CD4-positive, CD25-positive, alpha-beta regulatory T cell (primary cell): ENCODE measurements around the gene OR2J3. TPM values are rescaled to one million over a fixed set of nuclear protein-coding genes. Genes with fewer than 3 reads are reported as not detected.
"Not testable (repeated sequence)": the region's sequence is repeated elsewhere in the genome, so short reads cannot be mapped to it uniquely, and the experiment has no call there.

Experiments used
- ATAC-seq, 2 donors: fragments of 150-1000 bp; cut with Tn5 transposase; one replicate each; pipeline ENCODE4 v1.10.0; 2021; ENCODE audit warnings: low read depth in 2 of 2, moderate number of reproducible peaks in 2 of 2, moderate library complexity in 1 of 2
- DNase-seq, 3 donors: peaks; one replicate each; pipeline versions ENCODE4 v3.0.0 to v3.0.0-alpha.2; 2012 to 2022; ENCODE audit warnings: mixed read lengths in 1 of 3
- H3K27ac ChIP-seq: one replicate; pipeline ENCODE4 v1.7.0; 2013; ENCODE audit warnings: mild to moderate bottlenecking, low read length; ENCODE audit not compliant: insufficient read depth, poor library complexity, severe bottlenecking
- H3K27me3 ChIP-seq: one replicate; pipeline ENCODE4 v1.7.0; 2013; ENCODE audit warnings: low read length; ENCODE audit not compliant: control insufficient read depth, insufficient read depth
- H3K36me3 ChIP-seq: one replicate; pipeline ENCODE4 v1.7.0; 2013; ENCODE audit warnings: mild to moderate bottlenecking, low read length, moderate library complexity; ENCODE audit not compliant: control insufficient read depth, insufficient read depth
- H3K4me1 ChIP-seq: 2 replicates; pipeline ENCODE4 v1.7.0; 2013; ENCODE audit warnings: mild to moderate bottlenecking, low read length; ENCODE audit not compliant: insufficient read depth, control insufficient read depth, poor library complexity, severe bottlenecking
- H3K4me3 ChIP-seq: one replicate; pipeline ENCODE4 v1.7.0; 2013; ENCODE audit warnings: low read depth, mild to moderate bottlenecking, low read length, moderate library complexity
- H3K9me3 ChIP-seq, 2 experiments: 1 replicate in 1 of 2; 2 replicates in 1 of 2; pipeline ENCODE4 v1.7.0; 2013; ENCODE audit warnings: low read length in 2 of 2, mild to moderate bottlenecking in 1 of 2, moderate library complexity in 1 of 2; ENCODE audit not compliant: control insufficient read depth in 2 of 2
- H3K27ac Mint-ChIP-seq, 3 donors: one replicate each; pipeline ENCODE4 v1.8.0; 2020 to 2022; ENCODE audit warnings: mild to moderate bottlenecking in 3 of 3, mixed read lengths in 3 of 3, moderate library complexity in 2 of 3
- H3K27me3 Mint-ChIP-seq: one replicate; pipeline ENCODE4 v1.8.0; 2022; ENCODE audit warnings: mild to moderate bottlenecking, mixed read lengths
- H3K36me3 Mint-ChIP-seq: one replicate; pipeline ENCODE4 v1.8.0; 2020; ENCODE audit warnings: mixed read lengths
- H3K4me1 Mint-ChIP-seq, 4 donors: one replicate each; pipeline ENCODE4 v1.8.0; 2020 to 2022; ENCODE audit warnings: mixed read lengths in 4 of 4, mild to moderate bottlenecking in 1 of 4
- H3K4me3 Mint-ChIP-seq, 4 donors: one replicate each; pipeline ENCODE4 v1.8.0; 2020 to 2022; ENCODE audit warnings: mild to moderate bottlenecking in 4 of 4, mixed read lengths in 4 of 4, moderate library complexity in 3 of 4
- H3K9me3 Mint-ChIP-seq, 7 donors: one replicate each; pipeline ENCODE4 v1.8.0; 2020 to 2022; ENCODE audit warnings: mixed read lengths in 7 of 7, mild to moderate bottlenecking in 3 of 7, moderate library complexity in 2 of 7
- polyA plus RNA-seq, 4 donors: library from polyadenylated mRNA; unstranded; fragments of 300-500 nt; fragmentation: Illumina TruSeq; gene quantifications; one replicate each; pipeline ENCODE4 v1.2.3, GENCODE V29; 2021
- total RNA-seq: library from RNA; stranded (reverse); gene quantifications from one replicate; pipeline ENCODE4 v1.2.3, GENCODE V29; 2022

OR2J3 gene
- total and polyA plus RNA-seq, 5 donors from 2014 or later, result not detected

DNA sequence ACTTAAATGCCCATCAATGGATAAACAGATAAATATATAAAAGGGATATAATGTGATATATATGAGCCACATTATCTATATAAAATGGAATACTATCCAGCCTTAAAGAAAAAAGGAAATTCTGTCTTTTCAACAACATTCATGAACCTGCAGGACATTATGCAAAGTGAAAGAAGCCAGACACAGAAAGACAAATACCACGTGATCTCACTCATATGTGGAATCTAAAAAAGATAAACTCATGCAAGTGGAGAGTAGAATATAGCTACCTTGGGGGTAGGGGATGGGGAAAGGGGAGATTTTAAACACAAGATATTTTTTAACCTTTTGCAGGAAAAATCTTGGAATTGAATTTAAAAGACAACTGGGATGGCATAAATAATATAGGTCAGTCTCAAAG is 10.1 kb upstream of the OR2J3 start:
- no peak overlapping the region for H3K27ac Mint-ChIP-seq
- no peaks in the 10 kb centered on the region for H3K9me3 ChIP-seq
- H3K36me3 Mint-ChIP-seq, result no peaks in the 10 kb centered on the region
- peaks cover 15% of the 10 kb centered on the region for H3K27me3 Mint-ChIP-seq
- H3K4me1 Mint-ChIP-seq, result no peaks in the 10 kb centered on the region
- DNase-seq (no peak), ATAC-seq (no peak)
- H3K4me1 ChIP-seq, result no peaks in the 10 kb centered on the region
- H3K4me3 ChIP-seq, result no peak overlapping the region
- H3K36me3 ChIP-seq, result no peaks in the 10 kb centered on the region
- peaks cover 3% of the 10 kb centered on the region for H3K27me3 ChIP-seq
- H3K9me3 Mint-ChIP-seq, result peaks cover 0 to 2% (median 0%) of the 10 kb centered on the region in 7 donors
- H3K27ac ChIP-seq, result no peak overlapping the region
- H3K4me3 Mint-ChIP-seq, result no peak overlapping the region

- Histone ChIP-seq H3K9me3 (no peaks in the 10 kb centered on the region), H3K36me3 (no peaks in the 10 kb centered on the region), H3K27ac (no peak within 1 kb of the TSS), H3K4me1 (no peaks in the 10 kb centered on the region), H3K4me3 (no peak within 1 kb of the TSS), H3K27me3 (no peaks in the 10 kb centered on the region)
- no peaks in the 10 kb centered on the region for H3K4me1 Mint-ChIP-seq
- no peaks in the 10 kb centered on the region for H3K36me3 Mint-ChIP-seq
- DNase-seq, result no peak
- H3K4me3 Mint-ChIP-seq, result no peak within 1 kb of the TSS
- H3K27ac Mint-ChIP-seq, result no peak within 1 kb of the TSS
- H3K27me3 Mint-ChIP-seq, result peaks cover 15% of the 10 kb centered on the region
- no peaks in the 10 kb centered on the region for H3K9me3 Mint-ChIP-seq
- ATAC-seq, result no peak
Measured at GRCh38 chr6:29099190-29099589, 8.7 kb upstream of the OR2J3 start, which contains the start of gene OR2J1. Gene OR2J1 (plus strand): TSS chr6:29099490. CDS start chr6:29100943, 1,453 bp downstream.

DNA sequence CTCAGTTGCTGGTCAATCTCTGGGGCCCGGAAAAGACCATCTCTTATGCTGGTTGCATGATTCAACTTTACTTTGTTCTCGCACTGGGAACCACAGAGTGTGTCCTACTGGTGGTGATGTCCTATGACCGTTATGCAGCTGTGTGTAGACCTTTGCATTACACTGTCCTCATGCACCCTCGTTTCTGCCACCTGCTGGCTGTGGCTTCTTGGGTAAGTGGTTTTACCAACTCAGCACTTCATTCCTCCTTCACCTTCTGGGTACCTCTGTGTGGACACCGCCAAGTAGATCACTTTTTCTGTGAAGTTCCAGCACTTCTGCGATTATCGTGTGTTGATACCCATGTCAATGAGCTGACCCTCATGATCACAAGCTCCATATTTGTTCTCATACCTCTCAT is 4.3 kb downstream of the OR2J3 start:
- H3K27ac ChIP-seq, result no peak overlapping the region
- DNase-seq (peak in 1 of 3 donors; percentile 10), ATAC-seq (no peak)

DNA sequence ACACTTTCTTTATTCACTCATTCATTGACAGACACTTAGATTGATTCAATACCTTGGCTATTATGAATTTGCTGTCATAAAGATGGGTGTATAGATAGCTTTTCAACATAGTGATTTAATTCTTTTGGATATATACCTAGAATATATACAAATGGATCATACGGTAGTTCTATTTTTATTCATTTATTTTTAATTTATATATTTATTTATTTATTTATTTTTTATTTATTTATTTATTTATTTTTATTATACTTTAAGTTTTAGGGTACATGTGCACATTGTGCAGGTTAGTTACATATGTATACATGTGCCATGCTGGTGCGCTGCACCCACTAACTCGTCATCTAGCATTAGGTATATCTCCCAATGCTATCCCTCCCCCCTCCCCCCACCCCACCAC is 7.1 kb downstream of the OR2J3 start:
- not testable (repeated sequence) for H3K9me3 Mint-ChIP-seq, H3K9me3 ChIP-seq, H3K36me3 Mint-ChIP-seq, H3K4me1 Mint-ChIP-seq, H3K27ac Mint-ChIP-seq, H3K4me1 ChIP-seq, H3K27me3 Mint-ChIP-seq, H3K4me3 ChIP-seq, ATAC-seq, H3K27ac ChIP-seq, DNase-seq, H3K36me3 ChIP-seq, H3K4me3 Mint-ChIP-seq, H3K27me3 ChIP-seq

More for the DNA sequence above, 4.3 kb downstream of the OR2J3 start:
- no peaks in the 10 kb centered on the region for H3K4me1 ChIP-seq
- H3K9me3 Mint-ChIP-seq, result peaks cover 0 to 1% (median 0%) of the 10 kb centered on the region in 7 donors
- no peak overlapping the region for H3K4me3 Mint-ChIP-seq
- no peak overlapping the region for H3K4me3 ChIP-seq
- H3K27me3 Mint-ChIP-seq, result peaks cover 17% of the 10 kb centered on the region
- no peaks in the 10 kb centered on the region for H3K27me3 ChIP-seq
- no peaks in the 10 kb centered on the region for H3K4me1 Mint-ChIP-seq
- no peaks in the 10 kb centered on the region for H3K9me3 ChIP-seq
- H3K36me3 ChIP-seq, result no peaks in the 10 kb centered on the region
- H3K36me3 Mint-ChIP-seq, result no peaks in the 10 kb centered on the region
- H3K27ac Mint-ChIP-seq, result no peak overlapping the region

- no peak for DNase-seq
- H3K9me3 ChIP-seq, result no peaks in the 10 kb centered on the region
- no peaks in the 10 kb centered on the region for H3K27me3 ChIP-seq
- H3K4me1 ChIP-seq, result no peaks in the 10 kb centered on the region
- H3K27ac Mint-ChIP-seq, result no peak overlapping the region
- no peaks in the 10 kb centered on the region for H3K4me1 Mint-ChIP-seq
- H3K36me3 ChIP-seq, result no peaks in the 10 kb centered on the region
- H3K27ac ChIP-seq, result no peak overlapping the region
- H3K9me3 Mint-ChIP-seq, result no peaks in the 10 kb centered on the region
- no peak overlapping the region for H3K4me3 Mint-ChIP-seq
- no peaks in the 10 kb centered on the region for H3K36me3 Mint-ChIP-seq
- H3K4me3 ChIP-seq, result no peak overlapping the region
- no peak for ATAC-seq
- H3K27me3 Mint-ChIP-seq, result peaks cover 13% of the 10 kb centered on the region
Measured at GRCh38 chr6:29129326-29130012, 21.6 kb downstream of the OR2J3 start.

- ATAC-seq, result no peak
- no peak for DNase-seq
- no peaks in the 10 kb centered on the region for H3K4me1 ChIP-seq
- H3K36me3 ChIP-seq, result no peaks in the 10 kb centered on the region
- peaks cover 2% of the 10 kb centered on the region for H3K27me3 ChIP-seq
- Mint-ChIP-seq H3K9me3 (no peaks in the 10 kb centered on the region), H3K27ac (no peak overlapping the region), H3K4me3 (no peak overlapping the region), H3K27me3 (peaks cover 13% of the 10 kb centered on the region), H3K36me3 (no peaks in the 10 kb centered on the region), H3K4me1 (no peaks in the 10 kb centered on the region)
- no peaks in the 10 kb centered on the region for H3K9me3 ChIP-seq
- H3K27ac ChIP-seq, result no peak overlapping the region
- no peak overlapping the region for H3K4me3 ChIP-seq
Measured at GRCh38 chr6:29130644-29131043, 22.8 kb downstream of the OR2J3 start.

DNA sequence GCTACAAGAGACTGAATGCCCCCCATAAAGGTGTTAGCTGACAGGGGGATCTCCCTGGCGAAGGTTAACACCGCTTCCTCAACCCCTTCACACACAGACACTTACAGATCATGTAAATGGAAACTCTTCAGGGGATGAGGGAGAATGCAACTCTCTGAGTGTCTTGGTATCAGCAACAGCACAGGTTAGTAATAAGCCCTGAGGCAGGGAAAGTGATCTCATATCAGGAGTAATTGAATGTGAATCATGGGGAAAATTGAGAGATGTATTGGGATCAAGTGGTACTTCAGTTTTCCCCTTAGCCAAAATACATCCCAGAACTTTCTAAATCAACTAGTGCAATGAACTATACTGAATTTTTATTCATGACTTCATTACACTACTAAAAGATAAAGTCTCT is 23.8 kb downstream of the OR2J3 start:
- H3K9me3 Mint-ChIP-seq, result no peaks in the 10 kb centered on the region
- no peak overlapping the region for H3K27ac Mint-ChIP-seq
- H3K4me1 Mint-ChIP-seq, result no peaks in the 10 kb centered on the region

GRCh38 chr6:29137724-29138123 is 29.9 kb downstream of the OR2J3 start:
- no peak for DNase-seq
- H3K36me3 ChIP-seq, result no peaks in the 10 kb centered on the region
- no peaks in the 10 kb centered on the region for H3K36me3 Mint-ChIP-seq
- H3K4me1 Mint-ChIP-seq, result no peaks in the 10 kb centered on the region
- H3K27ac Mint-ChIP-seq, result no peak overlapping the region
- H3K9me3 Mint-ChIP-seq, result no peaks in the 10 kb centered on the region
- no peak for ATAC-seq
- peaks cover 8% of the 10 kb centered on the region for H3K27me3 Mint-ChIP-seq
- no peak overlapping the region for H3K4me3 Mint-ChIP-seq
- no peak overlapping the region for H3K4me3 ChIP-seq
- H3K9me3 ChIP-seq, result no peaks in the 10 kb centered on the region
- no peaks in the 10 kb centered on the region for H3K4me1 ChIP-seq
- H3K27ac ChIP-seq, result no peak overlapping the region
- peaks cover 8% of the 10 kb centered on the region for H3K27me3 ChIP-seq

More for the DNA sequence above, 23.8 kb downstream of the OR2J3 start:
- H3K36me3 ChIP-seq, result no peaks in the 10 kb centered on the region
- DNase-seq (no peak), ATAC-seq (no peak)
- H3K4me3 Mint-ChIP-seq, result no peak overlapping the region
- H3K27me3 Mint-ChIP-seq, result peaks cover 13% of the 10 kb centered on the region
- no peaks in the 10 kb centered on the region for H3K36me3 Mint-ChIP-seq
- H3K4me3 ChIP-seq, result no peak overlapping the region
- H3K27me3 ChIP-seq, result peaks cover 3% of the 10 kb centered on the region
- no peak overlapping the region for H3K27ac ChIP-seq
- H3K9me3 ChIP-seq, result no peaks in the 10 kb centered on the region
- no peaks in the 10 kb centered on the region for H3K4me1 ChIP-seq
